22Rv1 (cell line): ENCODE results near the gene NSUN7.

Experiments
- CTCF ChIP-seq: fragments of 450-650 bp; IDR thresholded peaks from 2 replicates; pipeline ENCODE4 v1.5.1; 2017; ENCODE audit warnings: mild to moderate bottlenecking
- ZFX ChIP-seq: fragments of 450-650 bp; IDR thresholded peaks from 2 replicates; pipeline ENCODE4 v1.6.1; 2017; ENCODE audit warnings: antibody characterized with exemption, borderline replicate concordance

- TF ChIP-seq CTCF (no peak), ZFX (no peak)
Observed at GRCh38 chr4:40749717-40750460, at the start of gene NSUN7.
